ENCODE results near the gene PRX.

- TF ChIP-seq GATA3 (IDR thresholded peaks at IDR 0.05; ENCODE audit: low read depth, low read length) (no peak), GATA2 (IDR thresholded peaks at IDR 0.05; ENCODE audit: low read depth, low read length) (no peak)
These were observed 48.2 kb downstream of the PRX start for GRCh38 chr19:40365010-40365409.
